GM12865 (cell line): ENCODE results near the gene ITGB8.

Experiments used
- DNase-seq: peaks from one replicate; pipeline ENCODE4 v3.0.0; 2010; ENCODE audit warnings: low read depth
- H3K4me3 ChIP-seq: 2 replicates; pipeline ENCODE4 v1.5.1; 2011; ENCODE audit warnings: mild to moderate bottlenecking, low read depth, low read length, control low read depth
- CTCF ChIP-seq: IDR thresholded peaks from 2 replicates; pipeline ENCODE4 v1.5.1; 2011; ENCODE audit warnings: low read length, control low read depth, low read depth, inconsistent platforms; ENCODE audit not compliant: insufficient read depth; ENCODE audit errors: missing control alignments

ITGB8 gene

GRCh38 chr7:20431146-20431545 is 100.4 kb downstream of the ITGB8 start:
- no peak for TF ChIP-seq CTCF
- no peak overlapping the region for H3K4me3 ChIP-seq
- no peak for DNase-seq

- no peak for DNase-seq
- no peak for TF ChIP-seq CTCF
- H3K4me3 ChIP-seq: no peak overlapping the region
These were observed 101.4 kb downstream of the ITGB8 start for GRCh38 chr7:20432071-20432470.

- no peak for DNase-seq
- no peak for TF ChIP-seq CTCF
These were observed 104.6 kb downstream of the ITGB8 start for GRCh38 chr7:20435305-20435704.

GRCh38 chr7:20438248-20438647 is 107.5 kb downstream of the ITGB8 start:
- DNase-seq: no peak
- H3K4me3 ChIP-seq: no peak overlapping the region
- no peak for TF ChIP-seq CTCF

More at GRCh38 chr7:20435305-20435704, 104.6 kb downstream of the ITGB8 start:
- no peak overlapping the region for H3K4me3 ChIP-seq

GRCh38 chr7:20438694-20439376 is 108.1 kb downstream of the ITGB8 start:
- peak; percentile 80 for DNase-seq
- no peak overlapping the region for H3K4me3 ChIP-seq

GRCh38 chr7:20439416-20440185 is 108.9 kb downstream of the ITGB8 start:
- no peak overlapping the region for H3K4me3 ChIP-seq
- no peak for TF ChIP-seq CTCF
- no peak for DNase-seq

More at GRCh38 chr7:20438694-20439376, 108.1 kb downstream of the ITGB8 start:
- no peak for TF ChIP-seq CTCF
